ENCODE results near the gene DLX5.

The DLX5 gene

GRCh38 chr7:96979551-96980276, 44.9 kb downstream of the DLX5 start:
- ChIA-PET POLR2A (ENCODE audit: low non-redundant PET) (no interaction called here), CTCF (no interaction called here)
- H3K27ac ChIP-seq: no peak overlapping the region
- no peak for TF ChIP-seq CTCF (conservative IDR thresholded peaks at IDR 0.05; ENCODE audit: low read depth)
- no peak for DNase-seq (ENCODE audit: low spot score)

DNA sequence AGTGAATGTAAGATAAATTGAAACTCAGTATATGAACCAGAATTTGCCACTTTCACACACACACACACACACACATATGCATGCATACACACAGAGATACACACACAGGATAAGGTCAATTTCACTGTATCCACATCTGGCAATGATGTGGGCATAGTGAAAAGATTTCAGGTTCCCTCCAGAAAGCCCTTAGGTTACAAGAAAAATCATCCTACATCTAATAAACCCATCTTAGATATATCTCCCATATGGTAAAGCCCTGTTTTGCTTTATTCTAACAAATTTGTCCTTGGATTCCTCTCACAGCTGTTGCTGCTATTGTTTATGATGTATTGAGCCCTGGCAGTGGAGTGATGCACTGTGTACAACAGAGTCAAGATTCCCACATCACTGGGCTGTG, 47.2 kb downstream of the DLX5 start:
- ChIA-PET POLR2A (ENCODE audit: low non-redundant PET) (no interaction called here), CTCF (no interaction called here)
- DNase-seq (ENCODE audit: low spot score): no peak
- no peak overlapping the region for H3K27ac ChIP-seq
- no peak for TF ChIP-seq CTCF (conservative IDR thresholded peaks at IDR 0.05; ENCODE audit: low read depth)

DNA sequence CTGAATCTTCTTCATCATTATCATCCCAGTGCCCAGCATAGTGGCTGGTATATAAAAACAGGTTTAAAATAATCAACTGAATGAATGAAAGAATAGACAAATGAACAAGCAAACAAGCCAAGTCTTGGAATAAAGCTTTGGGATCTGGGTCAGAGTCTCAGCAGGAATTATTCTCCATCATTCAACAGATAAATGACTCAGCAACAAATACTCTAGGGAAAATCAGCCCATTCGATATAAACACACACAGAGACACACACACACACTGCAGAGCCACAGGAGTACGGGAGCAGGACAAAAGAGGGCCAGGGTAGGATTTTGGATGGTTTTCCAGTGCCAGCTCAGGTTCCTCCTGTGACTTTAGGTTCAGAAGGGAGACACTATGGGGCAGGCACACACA, 48.5 kb downstream of the DLX5 start:
- ChIA-PET CTCF (no interaction called here), POLR2A (ENCODE audit: low non-redundant PET) (no interaction called here)
- no peak for TF ChIP-seq CTCF (conservative IDR thresholded peaks at IDR 0.05; ENCODE audit: low read depth)

GRCh38 chr7:96973986-96974385, 50.6 kb downstream of the DLX5 start:
- no peak for TF ChIP-seq CTCF (conservative IDR thresholded peaks at IDR 0.05; ENCODE audit: low read depth)
- H3K27ac ChIP-seq: no peak overlapping the region
- POLR2A ChIA-PET (ENCODE audit: low non-redundant PET): interaction anchor here (0.6 kb wide), 1 partner anchor 30 kb away, joined by 3 read pairs; no protein-coding TSS in a partner anchor
- CTCF ChIA-PET: no interaction called here
- DNase-seq (ENCODE audit: low spot score): no peak

More for the DNA sequence above, 48.5 kb downstream of the DLX5 start:
- no peak for DNase-seq (ENCODE audit: low spot score)
- no peak overlapping the region for H3K27ac ChIP-seq

- ChIA-PET CTCF (no interaction called here), POLR2A (ENCODE audit: low non-redundant PET) (no interaction called here)
- H3K27ac ChIP-seq: no peak overlapping the region
- DNase-seq (ENCODE audit: low spot score): no peak
- no peak for TF ChIP-seq CTCF (conservative IDR thresholded peaks at IDR 0.05; ENCODE audit: low read depth)
Observed at GRCh38 chr7:96970739-96971138, 53.9 kb downstream of the DLX5 start.

Measured in RWPE1 (cell line).